Right lobe of liver (tissue), 4 donors: ENCODE measurements around the gene TRAF3.

Experiments used
- POLR2A ChIP-seq: fragments of 450-650 bp; IDR thresholded peaks from one replicate; pipeline ENCODE4 v1.6.1; 2017; ENCODE audit warnings: antibody characterized with exemption, mild to moderate bottlenecking
- TF ChIP-seq, protein P1 (sequence below), 4 donors: fragments of 200-600 bp in 3 of 4; fragments of 450-650 bp in 1 of 4; IDR thresholded peaks; one replicate each; pipeline versions ENCODE4 v1.5.1 to v1.8.0; 2016 to 2022; ENCODE audit warnings: antibody characterized with exemption in 4 of 4, mild to moderate bottlenecking in 2 of 4
- donor health status: DM: no; HTN: no; CAD: no.
- donor health status: DM: no; HTN: no; CAD: no.
- donor health status: DM: no; HTN: yes; CAD: no.

- TF ChIP-seq, protein P1, sequence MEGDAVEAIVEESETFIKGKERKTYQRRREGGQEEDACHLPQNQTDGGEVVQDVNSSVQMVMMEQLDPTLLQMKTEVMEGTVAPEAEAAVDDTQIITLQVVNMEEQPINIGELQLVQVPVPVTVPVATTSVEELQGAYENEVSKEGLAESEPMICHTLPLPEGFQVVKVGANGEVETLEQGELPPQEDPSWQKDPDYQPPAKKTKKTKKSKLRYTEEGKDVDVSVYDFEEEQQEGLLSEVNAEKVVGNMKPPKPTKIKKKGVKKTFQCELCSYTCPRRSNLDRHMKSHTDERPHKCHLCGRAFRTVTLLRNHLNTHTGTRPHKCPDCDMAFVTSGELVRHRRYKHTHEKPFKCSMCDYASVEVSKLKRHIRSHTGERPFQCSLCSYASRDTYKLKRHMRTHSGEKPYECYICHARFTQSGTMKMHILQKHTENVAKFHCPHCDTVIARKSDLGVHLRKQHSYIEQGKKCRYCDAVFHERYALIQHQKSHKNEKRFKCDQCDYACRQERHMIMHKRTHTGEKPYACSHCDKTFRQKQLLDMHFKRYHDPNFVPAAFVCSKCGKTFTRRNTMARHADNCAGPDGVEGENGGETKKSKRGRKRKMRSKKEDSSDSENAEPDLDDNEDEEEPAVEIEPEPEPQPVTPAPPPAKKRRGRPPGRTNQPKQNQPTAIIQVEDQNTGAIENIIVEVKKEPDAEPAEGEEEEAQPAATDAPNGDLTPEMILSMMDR (IDR thresholded peaks at IDR 0.05) = no peak
- no peak for TF ChIP-seq POLR2A
Observed at GRCh38 chr14:102940729-102941362, 163.6 kb downstream of the TRAF3 start.
